Islet of Langerhans (tissue), 1 donor: Measurements from ENCODE around the gene SELPLG.
"Not testable (repeated sequence)": the region's sequence is repeated elsewhere in the genome, so short reads cannot be mapped to it uniquely, and the experiment has no call there.

Source experiments
- FAIRE-seq: peaks from one replicate; lab custom pipeline; 2011; peaks lifted over from hg19 to GRCh38; lab: Jason Lieb, UNC

The SELPLG gene

DNA sequence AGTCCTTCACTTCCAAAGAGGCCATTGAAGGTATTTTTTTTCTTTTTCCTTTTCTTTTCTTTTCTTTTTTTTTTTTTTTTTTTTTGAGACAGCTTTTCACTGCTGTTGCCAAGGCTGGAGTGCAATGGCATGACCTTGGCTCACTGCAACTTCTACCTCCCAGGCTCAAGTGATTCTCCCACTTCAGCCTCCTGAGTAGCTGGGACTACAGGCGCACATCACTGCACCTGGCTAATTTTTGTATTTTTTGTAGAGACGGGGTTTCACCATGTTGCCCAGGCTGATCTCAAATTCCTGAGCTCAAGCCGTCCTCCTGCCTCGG, 14.8 kb downstream of the SELPLG start:
- FAIRE-seq = not testable (repeated sequence)

DNA sequence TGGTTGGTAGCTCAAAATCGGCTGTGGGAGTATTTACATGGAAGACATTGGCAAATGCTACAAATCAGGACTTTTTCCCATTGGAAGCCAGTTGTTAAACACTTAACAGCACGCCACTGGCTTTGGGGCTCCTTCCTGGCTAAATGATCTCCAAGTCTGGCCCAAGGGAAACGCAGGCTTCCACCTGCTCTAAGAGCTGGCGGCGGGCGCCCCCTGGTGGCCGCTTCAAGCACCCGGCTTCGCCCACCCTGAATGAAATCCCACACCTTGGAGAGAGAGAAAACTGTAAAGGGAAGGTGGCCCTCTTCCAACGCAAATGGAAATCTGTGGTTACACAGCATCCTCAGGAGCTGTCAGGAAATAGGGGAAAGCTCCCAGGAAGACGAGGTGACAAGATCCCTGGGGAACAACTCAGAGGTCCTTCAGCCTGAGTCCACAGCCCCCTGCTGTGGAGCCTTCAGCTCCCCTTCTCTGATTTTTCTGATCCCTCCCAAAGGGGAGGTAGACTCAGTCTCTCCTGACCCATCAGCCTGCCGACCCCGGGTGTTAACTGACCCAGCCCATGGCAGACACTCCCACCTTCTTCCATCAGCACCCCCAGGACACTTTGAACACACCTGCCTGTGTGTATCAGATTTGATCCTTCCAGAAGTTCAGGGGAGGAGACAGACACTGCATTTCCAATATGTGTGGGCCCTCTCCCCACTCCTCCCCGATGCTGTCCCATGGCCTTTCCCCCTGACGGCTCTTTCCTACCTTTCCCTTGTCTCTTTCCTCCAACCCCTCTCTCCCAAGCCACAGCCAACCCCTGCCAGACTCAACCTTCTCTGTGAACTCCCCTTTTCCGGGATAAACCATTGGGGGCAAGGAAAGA, 15.4 kb downstream of the SELPLG start:
- no peak for FAIRE-seq

DNA sequence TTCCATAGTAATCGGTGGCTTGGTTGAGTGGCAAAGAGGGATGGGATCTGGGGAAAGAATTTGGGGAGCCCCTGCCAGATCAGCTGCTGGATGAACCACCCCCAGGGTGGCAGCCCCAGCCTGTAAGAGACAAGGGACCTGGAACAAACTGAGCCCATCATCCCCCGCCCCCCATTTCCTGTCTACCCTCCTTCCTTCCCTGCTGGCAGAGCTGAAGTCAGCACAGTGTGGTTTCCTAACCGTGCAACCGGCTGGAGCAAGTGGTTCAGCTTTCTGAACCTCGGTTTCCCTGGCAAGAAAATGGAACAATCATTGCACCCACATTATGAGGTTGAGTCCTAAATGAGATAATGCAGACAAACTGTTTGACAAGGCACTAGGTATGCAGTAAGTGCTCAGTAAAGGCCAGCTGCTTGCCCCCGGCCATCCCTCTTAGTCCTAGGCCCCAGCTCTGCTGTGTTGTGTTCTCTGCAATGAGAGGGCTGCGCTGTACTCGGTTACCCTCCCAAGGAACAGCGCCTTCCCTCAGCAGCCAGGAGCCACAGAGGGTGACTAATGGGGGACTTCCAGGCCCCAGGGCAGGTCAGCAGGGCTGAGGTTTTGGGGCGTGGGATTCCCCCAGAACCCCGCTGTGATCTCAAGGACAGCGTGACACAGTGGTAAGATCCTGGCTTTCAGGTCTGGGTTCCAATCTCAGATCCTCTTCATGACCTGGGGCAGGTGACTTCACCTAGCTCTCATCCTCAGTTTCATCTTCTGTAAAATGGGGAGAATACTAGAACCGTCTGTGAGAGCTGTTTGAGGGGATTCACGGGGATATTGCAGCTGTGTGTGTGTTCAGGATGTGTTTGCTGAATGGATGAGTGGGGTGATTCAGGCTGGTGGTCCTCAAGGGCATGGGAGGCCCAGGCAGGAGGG, 16.5 kb downstream of the SELPLG start:
- no peak for FAIRE-seq

DNA sequence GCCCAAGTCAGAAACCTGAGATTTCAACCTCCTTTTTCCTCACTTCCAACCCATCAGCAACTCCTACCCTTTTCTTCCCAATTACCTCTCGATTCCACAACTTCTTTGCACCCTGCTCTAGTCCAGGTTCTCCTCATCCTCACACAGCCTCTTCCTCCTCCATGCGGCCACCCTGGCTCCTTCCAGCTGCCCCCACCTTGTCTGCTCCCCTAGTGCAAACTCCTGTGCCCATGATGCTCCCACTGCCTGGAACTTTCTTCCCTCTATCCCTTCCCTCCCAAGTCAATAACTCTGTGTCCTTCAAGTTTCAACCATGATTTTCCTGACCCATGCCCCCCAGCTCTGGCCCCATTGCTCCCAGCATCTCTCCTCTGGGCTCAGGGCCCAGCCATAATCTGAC, 17.3 kb downstream of the SELPLG start:
- FAIRE-seq = no peak

DNA sequence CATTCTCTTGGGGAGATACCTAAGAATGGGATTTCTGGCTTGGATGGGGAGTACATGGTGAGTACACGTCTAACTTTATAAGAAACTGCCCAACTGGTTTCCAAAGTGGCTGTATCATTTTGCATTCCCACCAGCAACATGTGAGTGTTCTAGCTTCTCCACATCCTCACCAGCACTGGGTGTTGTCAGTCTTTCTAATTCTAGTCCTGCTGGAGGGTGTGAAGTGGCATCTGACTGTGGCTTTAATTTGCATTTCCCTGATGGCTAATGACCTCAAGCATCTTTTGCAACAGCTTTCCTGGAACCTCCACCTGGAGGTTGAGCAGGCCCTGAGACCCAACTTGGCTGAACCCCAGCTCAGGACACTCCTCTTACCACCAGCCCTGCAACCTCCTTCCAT, 17.8 kb downstream of the SELPLG start:
- FAIRE-seq = no peak

DNA sequence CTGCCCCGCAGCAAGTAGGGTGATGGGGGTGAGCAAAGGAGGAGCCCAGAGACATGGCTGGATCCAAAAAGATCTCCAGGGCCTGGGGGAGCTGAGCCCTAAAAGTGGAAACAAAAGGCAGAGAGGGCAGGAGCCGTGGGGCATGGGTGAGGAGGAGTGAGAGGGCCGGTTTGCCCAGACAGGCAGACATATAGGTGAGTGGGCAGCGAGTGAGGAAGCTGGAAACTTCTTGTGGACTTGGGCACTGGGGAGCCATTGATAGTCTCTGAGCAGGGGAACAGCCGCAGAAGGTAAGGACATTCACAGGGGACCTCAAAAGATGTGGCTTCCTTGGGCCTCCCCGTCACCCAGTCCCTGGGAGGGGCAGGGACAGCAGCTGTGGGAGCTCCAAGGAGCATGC, 19.1 kb downstream of the SELPLG start:
- FAIRE-seq = no peak

DNA sequence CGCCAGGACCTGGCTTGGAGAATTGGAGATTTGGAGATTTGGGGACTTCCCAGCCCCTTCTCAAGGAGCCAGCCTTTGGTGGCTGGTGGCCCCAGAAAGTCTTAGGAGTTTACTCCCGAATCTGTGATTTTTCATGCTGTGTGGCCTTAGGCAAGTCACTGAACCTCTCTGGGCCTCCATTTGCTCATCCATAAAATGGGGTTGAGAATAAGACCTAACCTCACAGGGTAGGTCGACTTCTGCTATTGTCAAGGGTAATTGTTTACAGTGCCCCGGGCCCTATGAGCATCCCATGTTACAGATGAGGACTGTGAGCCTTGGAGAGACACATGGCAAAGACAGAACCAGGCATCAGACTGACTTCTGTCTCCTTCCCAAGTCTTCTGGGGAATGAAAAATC, 19.7 kb downstream of the SELPLG start:
- FAIRE-seq = no peak

DNA sequence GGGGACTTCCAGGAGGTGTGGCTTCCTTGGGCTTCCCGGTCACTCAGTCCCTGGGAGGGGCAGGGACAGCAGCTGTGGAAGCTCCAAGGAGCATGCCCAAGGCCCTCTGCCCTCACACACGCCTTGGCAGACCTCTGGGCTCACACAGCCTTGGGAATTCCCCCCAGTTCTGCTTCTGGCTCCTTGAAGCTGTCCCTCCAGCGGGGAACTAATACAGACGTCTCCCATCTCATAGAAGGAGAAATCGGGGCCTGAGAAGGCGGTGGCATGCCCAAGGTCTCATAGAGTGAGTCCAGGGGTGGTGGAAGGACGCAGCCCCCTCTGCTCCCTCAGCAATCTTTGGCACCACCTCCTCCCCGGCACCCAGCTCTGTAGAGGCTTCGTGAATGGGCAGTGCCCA, 20.1 kb downstream of the SELPLG start:
- FAIRE-seq = no peak

DNA sequence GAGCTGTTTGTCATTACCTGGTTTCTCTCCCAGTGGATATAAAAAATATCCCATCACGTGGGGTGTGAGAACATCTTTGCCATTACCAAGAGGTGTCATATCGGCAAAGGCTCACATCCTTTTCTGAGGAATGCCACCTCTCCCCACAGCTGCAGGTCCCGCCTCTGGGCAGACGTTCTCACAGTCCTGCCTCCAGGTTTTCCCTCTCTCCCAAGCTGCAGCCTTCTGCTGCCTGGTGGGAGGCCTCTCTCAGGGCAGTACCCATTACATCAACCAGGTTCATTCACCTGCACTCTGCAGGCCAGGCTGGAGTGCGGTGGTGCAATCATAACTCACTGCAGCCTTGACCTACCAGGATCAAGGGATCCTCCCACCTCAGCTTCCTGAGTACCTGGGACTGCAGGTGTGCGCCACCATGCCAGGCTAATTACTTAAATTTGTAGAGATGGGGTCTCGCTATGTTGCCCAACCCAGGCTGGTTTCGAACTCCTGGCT, 20.9 kb downstream of the SELPLG start:
- no peak for FAIRE-seq

DNA sequence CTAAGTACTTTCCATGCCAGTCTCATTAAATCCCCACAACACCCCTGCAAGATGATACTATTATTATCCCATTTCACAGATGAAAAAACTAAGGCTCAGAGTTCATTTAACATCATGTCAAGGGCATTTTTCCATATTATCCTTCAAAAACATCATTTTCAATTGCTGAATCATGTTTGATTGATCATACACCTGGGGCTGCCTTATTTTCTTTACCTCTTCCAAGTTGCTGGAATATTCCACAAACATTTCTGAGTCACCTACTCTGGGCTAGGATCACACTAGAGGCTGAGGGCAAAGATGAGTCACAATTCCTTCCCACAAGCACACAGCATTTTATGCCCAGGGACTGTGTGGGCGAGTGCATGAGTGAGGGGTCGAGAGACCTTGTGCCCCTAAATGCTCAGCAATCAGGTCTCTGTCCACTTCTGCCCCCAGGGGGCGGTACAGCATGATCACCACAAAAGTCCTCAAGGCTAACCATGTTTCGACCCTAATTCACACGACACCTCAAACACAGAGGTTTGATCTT, 21.7 kb downstream of the SELPLG start:
- no peak for FAIRE-seq

DNA sequence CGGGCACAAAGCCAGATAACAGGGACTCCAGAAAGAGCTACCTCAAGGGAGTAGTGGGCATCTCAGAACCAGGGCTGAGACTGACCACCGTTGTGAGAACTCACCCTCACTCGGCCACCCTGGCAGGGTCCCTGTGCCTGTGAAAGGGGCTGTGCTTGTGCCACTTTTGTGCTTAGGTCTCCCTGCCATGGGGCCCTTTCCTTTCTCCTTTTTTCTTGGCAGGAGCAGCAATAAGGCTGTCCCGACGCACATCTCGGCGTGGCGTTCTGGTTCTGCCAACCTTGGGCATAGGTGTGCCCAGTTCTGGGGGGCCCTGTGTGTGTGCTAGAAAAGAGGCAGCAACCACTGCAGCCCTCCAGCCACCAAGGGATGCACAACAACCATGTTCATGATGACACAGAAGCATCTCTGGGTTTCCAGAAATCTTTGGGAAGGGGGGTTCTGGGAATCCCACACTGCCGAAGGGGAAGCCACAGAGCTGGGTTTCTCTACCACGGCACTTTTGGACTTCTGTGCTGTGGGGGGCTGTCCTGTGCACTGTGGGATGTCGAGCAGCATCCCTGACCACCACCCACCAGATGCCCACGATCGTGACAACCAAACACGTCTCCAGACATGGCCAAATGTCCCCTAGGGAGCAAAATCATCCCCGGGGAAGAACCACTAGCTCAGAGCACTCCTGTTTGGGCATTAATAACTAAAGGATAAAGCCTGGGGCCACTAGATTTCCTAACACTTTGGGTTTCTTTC, 22.7 kb downstream of the SELPLG start:
- no peak for FAIRE-seq

DNA sequence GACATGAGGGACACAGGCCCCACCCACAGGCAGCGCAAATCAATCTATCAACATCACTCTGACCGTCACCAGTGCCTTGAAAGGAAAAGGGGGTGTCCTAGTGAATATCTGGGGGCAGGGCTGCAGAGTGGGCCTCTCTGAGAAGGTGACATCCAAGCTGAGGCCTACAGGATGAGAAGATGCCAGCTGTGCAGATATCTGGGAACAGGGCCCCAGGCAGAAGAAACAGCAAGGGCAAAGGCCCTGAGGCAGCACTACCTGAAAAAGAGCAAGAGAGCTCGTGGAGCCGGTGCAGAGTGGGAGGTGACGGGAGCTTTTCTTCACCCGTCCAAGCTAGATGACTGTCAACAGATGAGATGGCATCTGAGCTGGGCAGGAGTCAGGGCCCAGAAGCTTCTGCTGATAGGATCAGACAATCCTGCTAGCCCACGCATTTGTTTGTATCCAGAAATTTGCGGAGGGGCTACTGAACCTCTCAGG, 23.3 kb downstream of the SELPLG start:
- FAIRE-seq = no peak

DNA sequence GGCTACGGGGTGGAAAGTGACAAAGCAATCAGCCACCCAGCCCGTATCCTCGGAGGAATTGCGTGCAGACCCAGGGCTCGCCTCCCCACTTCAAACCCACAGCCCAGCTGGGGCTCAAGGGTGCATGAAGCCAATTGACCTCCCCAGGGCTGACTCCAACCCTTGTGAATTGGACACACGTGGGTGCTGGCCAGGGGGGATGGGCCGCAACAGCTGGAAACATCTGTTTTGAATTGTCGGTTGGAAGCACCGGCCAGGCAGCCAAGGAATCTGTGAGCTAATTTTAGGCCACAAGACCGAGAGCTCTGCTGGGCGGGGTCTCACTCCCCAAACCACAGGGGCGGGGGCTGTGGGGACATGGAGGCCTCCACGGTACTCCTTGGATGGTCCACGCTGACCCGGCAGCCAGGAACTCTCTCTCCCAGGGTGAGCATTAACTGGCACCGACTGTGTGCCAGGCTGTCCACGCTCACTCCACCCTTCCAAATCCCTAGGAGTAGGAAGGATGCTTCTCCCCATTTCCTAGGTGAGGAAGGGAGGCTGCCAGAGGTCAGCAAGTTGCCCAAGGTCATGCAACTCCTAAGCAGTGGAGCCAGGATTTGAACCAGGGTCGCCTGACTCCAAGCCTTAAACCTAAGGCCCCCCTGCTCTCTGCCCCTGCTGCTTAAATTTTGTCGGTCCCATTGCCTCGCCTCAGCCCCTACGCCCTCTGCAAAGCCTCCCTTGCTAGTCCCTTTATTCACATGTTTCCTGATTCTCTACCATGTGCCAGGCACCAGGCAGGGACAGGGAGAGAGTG, 24.0 kb downstream of the SELPLG start:
- FAIRE-seq = no peak

DNA sequence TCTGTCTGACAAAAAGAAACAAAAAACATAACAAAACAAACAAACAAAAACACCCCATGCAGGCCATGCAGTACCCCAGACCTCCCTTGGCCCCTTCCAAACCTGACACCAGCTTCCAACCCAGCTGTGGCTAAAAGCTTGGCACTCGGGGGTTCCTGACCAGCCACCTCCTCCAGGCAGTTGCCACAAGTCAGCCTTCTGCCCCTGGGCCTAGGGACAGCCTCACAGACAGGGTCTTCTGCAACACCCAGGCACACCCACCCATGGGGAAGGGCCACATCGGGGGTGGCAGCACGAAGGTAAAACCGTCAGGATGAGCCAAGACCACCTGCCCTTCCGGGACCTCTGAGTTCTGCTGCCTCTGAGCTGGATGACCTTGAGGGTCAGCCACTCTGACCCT, 25.1 kb downstream of the SELPLG start:
- FAIRE-seq = no peak

DNA sequence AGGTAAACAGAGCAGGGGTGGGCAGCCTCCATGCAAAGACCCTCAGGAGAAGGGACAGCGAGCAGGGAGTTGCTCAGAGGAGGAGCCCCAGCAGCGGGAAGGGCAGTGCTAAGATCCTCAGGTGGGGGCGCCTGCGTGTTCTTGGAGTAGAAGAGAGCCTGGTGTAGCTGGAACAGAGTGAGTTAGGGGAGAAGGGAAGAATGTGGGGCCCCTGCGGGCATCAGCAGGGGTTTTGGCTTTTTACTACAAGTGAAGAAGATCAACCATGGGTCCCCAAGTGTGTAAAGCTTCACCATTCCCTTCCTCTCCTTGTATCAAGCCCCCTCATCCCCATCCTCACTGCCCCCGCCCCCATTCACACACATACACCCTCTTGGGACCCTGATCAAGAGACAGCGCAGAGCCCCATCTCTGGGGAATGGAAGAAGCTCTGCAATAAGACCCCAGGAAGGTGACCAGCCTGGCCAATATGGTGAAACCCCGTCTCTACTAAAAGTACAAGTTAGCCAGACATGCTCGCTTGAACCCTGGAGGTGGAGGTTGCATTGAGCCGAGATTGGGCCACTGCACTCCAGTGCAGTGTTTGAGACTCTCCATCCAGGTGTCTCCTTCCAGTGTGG, 25.6 kb downstream of the SELPLG start:
- FAIRE-seq = no peak

DNA sequence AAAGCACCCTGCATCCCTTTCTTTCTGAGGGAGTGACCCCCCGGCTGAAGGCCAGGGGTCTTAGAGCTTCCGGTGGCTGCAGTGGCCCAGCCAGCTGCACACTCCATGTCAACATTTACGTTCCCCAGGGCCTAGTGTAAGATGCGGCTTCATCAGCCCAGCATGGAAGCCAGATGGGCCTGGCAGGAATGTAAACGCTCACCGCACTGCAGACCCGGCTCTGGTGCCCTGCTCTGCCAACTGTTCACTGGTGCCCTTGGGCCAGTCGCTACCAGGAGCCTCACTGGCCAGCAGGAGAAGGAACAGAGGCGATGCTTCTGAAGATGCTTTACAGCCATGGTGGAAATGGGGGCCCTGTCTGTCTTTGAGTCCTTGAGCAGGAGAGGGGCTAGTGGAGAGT, 27.2 kb downstream of the SELPLG start:
- FAIRE-seq = no peak

DNA sequence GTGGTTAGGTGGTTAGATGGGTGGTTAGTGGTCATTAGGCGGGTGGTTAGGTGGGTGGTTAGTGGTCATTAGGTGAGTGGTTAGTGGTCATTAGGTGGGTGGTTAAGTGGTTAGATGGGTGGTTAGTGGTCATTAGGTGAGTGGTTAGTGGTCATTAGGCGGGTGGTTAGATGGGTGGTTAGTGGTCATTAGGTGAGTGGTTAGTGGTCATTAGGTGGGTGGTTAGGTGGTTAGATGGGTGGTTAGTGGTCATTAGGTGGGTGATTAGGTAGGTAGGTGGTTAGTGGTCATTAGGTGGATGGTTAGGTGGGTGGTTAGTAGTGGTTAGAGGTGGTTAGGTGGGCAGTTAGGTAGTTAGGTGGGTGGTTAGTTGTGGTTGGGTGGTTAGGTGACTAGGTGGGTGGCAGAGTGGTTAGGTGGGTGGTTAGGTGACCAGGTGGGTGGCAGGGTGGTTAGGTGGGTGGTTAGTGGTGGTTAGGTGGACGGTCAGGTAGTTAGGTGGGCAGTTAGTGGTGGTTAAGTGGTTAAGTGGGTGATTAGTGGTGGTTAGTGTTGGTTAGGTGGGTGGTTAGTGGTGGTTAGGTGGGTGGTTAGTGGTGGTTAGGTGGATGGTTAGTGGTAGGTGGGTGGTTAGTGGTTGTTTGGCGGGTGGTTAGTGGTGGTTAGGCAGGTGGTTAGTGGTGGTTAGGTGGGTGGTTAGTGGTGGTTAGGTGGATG, 27.8 kb downstream of the SELPLG start:
- no peak for FAIRE-seq

DNA sequence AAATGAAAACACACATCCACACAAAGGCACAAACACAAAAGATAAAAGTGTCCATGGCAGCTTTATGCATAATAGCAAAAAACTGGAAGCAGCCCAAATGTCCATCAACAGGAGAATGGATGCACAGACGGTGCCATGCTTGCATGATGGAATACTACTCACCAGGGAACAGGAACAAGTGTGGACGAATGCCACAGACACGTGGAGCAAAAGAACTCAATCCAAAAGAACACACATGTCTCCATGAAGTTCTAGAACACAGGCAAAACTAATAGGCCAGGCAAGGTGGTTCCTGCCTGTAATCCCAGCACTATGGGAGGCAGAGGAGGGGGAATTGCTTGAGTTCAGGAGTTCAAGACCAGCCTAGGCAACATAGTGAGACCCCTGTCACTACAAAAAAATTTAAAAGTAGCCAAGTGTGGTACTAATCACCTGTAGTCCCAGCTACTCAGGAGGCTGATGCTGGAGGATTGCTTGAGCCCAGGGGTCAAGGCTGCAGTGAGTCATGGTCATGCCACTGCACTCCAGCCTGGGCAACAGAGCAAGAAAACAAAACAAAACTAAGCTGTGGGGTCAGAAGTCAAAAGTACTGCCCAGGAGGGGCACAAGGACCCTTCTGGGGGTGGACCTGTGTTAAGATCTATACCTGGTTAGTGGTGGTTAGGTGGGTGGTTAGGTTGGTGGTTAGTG, 28.5 kb downstream of the SELPLG start:
- FAIRE-seq = no peak

DNA sequence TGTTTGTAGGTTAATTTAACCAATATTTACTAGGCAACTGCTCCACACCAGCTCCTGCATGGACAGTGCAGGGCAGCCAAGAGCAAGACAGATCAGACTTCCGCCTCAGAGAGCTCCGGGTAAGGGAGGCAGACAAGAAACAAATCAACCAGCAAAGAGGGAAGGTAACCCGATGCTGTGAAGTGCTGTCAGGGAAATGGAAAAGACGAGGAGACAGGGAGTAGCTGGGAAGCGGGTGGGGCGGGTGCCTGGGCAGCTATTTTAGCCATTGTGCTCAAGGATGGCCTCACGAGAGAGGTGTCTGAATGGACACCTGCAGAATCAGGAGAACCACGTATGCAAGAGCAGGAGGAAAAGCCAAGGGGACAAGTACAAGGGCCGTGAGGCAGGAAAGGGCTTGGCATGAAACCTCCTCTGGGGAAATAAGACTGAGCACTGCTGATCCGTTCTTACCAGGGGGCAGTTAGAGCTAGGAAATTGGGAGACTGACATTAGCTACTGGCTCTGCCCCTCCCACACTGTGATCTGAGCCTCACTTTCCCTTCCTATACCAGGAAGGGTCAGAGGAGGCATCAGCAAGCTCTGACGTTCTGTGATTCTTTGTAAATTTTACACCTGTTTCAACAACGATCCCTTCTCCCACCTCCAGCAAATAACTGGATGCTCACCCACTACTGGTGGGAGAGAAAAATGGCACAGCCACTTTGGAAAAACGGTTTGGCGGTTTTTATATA, 29.3 kb downstream of the SELPLG start:
- no peak for FAIRE-seq
